ENCODE measurements around the gene XPO6. TPM values are rescaled to one million over a fixed set of nuclear protein-coding genes. Genes with fewer than 3 reads are reported as not detected.

Gene XPO6
- total RNA-seq, 1 experiment from 2014 or later: 135 TPM

- in situ Hi-C loops (cut with HindIII; ENCODE audit: low pct_unique_long_range_greater_than_20kb, low sequenced_read_pairs): no loop called here
These were observed 110.3 kb downstream of the XPO6 start for GRCh38 chr16:28101533-28101890.

GRCh38 chr16:28100810-28101532, 110.8 kb downstream of the XPO6 start:
- intact Hi-C loops (cut with micrococcal nuclease; ENCODE audit: unreplicated experiment): no loop called here
- TF ChIP-seq POLR2AphosphoS5 (IDR thresholded peaks at IDR 0.05; ENCODE audit: low read depth, low read length) (no peak), TCF7L2 (IDR thresholded peaks at IDR 0.05; ENCODE audit: low read depth, low read length) (no peak), SIN3A (IDR thresholded peaks at IDR 0.05; ENCODE audit: borderline replicate concordance, insufficient read depth, low read depth, low read length) (no peak), CTCF (IDR thresholded peaks at IDR 0.05) (no peak), REST (IDR thresholded peaks at IDR 0.05; ENCODE audit: insufficient read depth in 1 of 2, low read depth in 2 of 2, low read length in 1 of 2) (no peak)
- Histone ChIP-seq H3K9me3 (ENCODE audit: control insufficient read depth, insufficient read depth, low read depth, low read length) (no peaks in the 10 kb centered on the region), H3K4me3 (ENCODE audit: low read depth in 2 of 2, low read length in 2 of 2) (no peak overlapping the region), H3K4me1 (ENCODE audit: control insufficient read depth, insufficient read depth, low read length) (no peaks in the 10 kb centered on the region), H3K27ac (ENCODE audit: low read length) (no peak overlapping the region), H3K27me3 (ENCODE audit: control insufficient read depth, insufficient read depth, low read length) (no peaks in the 10 kb centered on the region), H3K36me3 (ENCODE audit: control insufficient read depth, insufficient read depth, low read length) (peaks cover 14% of the 10 kb centered on the region)
- ChIA-PET CTCF (no interaction called here), POLR2A (no interaction called here)
- no peak for ATAC-seq
- BruUV-seq (replicated peaks): no TSS peak
- in situ Hi-C loops (cut with HindIII; ENCODE audit: low pct_unique_long_range_greater_than_20kb, low sequenced_read_pairs): no loop called here
- no peak for DNase-seq (ENCODE audit: low read depth, low spot score)

More at GRCh38 chr16:28101533-28101890, 110.3 kb downstream of the XPO6 start:
- no peak for TF ChIP-seq REST (IDR thresholded peaks at IDR 0.05; ENCODE audit: insufficient read depth in 1 of 2, low read depth in 2 of 2, low read length in 1 of 2)
- no peak for TF ChIP-seq TCF7L2 (IDR thresholded peaks at IDR 0.05; ENCODE audit: low read depth, low read length)
- no peak for TF ChIP-seq SIN3A (IDR thresholded peaks at IDR 0.05; ENCODE audit: borderline replicate concordance, insufficient read depth, low read depth, low read length)
- TF ChIP-seq CTCF (IDR thresholded peaks at IDR 0.05): no peak
- no peak for TF ChIP-seq POLR2AphosphoS5 (IDR thresholded peaks at IDR 0.05; ENCODE audit: low read depth, low read length)
- H3K9me3 ChIP-seq (ENCODE audit: control insufficient read depth, insufficient read depth, low read depth, low read length): no peaks in the 10 kb centered on the region
- H3K4me3 ChIP-seq (ENCODE audit: low read depth in 2 of 2, low read length in 2 of 2): no peak overlapping the region
- POLR2A ChIA-PET: no interaction called here
- H3K4me1 ChIP-seq (ENCODE audit: control insufficient read depth, insufficient read depth, low read length): no peaks in the 10 kb centered on the region
- no TSS peak for BruUV-seq (replicated peaks)
- H3K36me3 ChIP-seq (ENCODE audit: control insufficient read depth, insufficient read depth, low read length): peaks cover 19% of the 10 kb centered on the region
- intact Hi-C loops (cut with micrococcal nuclease; ENCODE audit: unreplicated experiment): no loop called here
- H3K27ac ChIP-seq (ENCODE audit: low read length): no peak overlapping the region
- CTCF ChIA-PET: no interaction called here
- no peak for ATAC-seq
- DNase-seq (ENCODE audit: low read depth, low spot score): no peak
- H3K27me3 ChIP-seq (ENCODE audit: control insufficient read depth, insufficient read depth, low read length): no peaks in the 10 kb centered on the region

All from Panc1 (cell line).